Putamen (tissue), 1 donor: ENCODE data around the gene NTN5.

Experiments used
- DNase-seq: peaks from one replicate; pipeline ENCODE4 v3.0.0-alpha.2; 2016; ENCODE audit warnings: low spot score

NTN5 gene

DNA sequence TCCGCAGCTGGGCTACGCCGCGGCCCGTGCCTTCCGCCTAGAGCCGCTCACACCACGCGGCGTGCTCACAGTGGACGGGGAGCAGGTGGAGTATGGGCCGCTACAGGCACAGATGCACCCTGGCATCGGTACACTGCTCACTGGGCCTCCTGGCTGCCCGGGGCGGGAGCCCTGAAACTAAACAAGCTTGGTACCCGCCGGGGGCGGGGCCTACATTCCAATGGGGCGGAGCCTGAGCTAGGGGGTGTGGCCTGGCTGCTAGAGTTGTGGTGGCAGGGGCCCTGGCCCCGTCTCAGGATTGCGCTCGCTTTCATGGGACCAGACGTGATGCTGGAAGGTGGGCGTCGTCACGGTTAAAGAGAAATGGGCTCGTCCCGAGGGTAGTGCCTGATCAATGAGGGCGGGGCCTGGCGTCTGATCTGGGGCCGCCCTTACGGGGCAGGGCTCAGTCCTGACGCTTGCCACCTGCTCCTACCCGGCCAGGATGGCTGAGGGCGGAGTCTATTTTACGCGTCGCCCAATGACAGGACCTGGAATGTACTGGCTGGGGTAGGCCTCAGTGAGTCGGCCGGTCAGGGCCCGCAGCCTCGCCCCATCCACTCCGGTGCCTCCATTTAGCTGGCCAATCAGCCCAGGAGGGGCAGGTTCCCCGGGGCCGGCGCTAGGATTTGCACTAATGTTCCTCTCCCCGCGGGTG, 43.1 kb downstream of the NTN5 start:
- no peak for DNase-seq

- DNase-seq = no peak
Observed at GRCh38 chr19:48629297-48629598, 43.6 kb downstream of the NTN5 start.

GRCh38 chr19:48628486-48629296, 44.1 kb downstream of the NTN5 start:
- DNase-seq = no peak

DNA sequence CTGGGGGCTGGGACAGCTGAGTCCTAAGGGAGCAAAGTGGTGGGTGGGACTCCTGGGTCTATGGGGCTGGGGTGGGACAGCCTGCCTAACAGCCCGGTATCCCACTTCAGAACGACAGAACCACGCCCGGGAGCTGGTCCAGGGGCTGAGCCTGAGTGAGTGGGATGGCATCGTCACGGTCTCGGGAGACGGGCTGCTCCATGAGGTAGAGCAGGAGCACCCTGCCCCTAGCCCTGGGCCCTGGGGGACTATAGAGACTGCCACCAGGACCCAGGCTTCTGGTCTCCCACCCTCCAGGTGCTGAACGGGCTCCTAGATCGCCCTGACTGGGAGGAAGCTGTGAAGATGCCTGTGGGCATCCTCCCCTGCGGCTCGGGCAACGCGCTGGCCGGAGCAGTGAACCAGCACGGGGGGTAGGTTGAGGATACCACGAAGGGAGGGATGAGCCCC, 44.9 kb downstream of the NTN5 start:
- no peak for DNase-seq

- DNase-seq = no peak
Observed at GRCh38 chr19:48627201-48627864, 45.5 kb downstream of the NTN5 start.

DNA sequence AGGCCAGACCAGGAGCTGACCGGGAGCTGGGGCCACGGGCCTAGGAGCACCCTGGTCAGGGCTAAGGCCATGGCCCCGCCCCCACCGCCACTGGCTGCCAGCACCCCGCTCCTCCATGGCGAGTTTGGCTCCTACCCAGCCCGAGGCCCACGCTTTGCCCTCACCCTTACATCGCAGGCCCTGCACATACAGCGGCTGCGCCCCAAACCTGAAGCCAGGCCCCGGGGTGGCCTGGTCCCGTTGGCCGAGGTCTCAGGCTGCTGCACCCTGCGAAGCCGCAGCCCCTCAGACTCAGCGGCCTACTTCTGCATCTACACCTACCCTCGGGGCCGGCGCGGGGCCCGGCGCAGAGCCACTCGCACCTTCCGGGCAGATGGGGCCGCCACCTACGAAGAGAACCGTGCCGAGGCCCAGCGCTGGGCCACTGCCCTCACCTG, 46.9 kb downstream of the NTN5 start:
- DNase-seq = no peak

DNA sequence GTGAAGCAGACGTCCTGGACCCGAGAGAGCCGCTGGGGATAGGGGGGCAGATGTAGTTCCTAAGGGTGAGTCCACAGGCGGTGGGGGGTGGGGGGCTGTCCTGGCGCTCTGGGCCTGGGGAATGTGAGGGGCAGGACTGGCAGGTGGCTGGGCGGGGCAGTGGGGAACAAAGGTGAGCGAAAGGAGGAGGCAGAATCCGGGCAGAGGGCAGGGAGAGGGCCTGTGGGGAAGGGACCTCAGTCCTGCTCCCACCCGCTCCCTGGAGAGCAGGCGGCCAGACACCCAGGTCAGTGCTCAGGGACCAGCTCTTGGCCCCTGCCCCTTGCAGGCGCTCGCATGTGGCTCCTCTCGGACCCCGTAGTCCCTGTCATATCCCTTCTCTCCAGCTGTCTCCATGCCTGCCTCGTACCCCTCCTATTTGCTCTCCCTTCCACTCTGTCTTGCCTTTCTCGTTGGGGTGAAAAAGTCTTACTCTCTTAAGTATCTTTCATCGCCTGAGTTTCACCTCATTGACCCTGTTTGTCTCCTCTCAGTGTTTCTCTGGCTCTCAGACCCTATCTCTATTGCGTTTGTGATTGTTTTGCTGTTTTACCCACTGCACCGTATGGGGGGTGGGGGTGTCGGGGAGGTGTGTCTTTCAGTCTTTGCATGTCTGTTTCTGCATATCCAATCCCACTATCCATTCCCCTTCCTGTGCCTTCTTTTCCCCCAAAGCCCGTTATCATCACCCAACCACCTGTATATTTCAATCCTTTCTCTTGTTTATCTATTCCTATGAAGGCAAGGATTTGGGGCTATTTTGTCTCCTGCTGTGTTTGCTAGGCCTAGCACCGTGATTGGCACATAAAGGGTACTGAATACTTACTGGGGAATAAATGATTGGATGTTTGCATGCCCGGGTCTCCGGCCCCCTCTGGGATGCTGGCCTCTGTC, 47.8 kb downstream of the NTN5 start:
- DNase-seq = no peak

DNA sequence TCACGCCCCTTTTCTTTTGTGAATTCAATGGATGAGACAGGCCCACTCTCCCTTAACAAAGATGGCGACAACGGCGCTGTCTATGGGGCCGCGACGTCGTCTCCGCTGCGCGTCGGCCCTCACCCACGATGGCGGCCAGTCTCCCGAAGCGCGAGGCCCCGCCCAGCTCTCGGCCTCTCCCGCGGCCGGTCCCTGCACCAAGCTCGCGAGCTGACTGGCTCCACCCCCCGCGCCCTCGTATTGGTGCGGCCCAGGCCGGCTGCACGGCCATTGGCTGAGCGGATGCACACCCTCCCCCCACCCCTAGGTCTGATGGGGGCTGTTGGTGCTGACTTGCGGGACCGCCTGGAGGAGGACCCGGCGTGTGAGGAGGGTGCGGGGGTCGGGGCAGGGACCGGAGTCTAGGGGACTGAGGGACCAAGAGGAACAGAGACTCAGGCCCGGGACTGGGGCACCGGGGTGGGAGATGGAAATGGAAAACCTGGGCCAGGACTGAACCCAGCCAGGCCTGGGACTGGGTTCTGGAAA, 48.7 kb downstream of the NTN5 start:
- peak; percentile 99 for DNase-seq

DNA sequence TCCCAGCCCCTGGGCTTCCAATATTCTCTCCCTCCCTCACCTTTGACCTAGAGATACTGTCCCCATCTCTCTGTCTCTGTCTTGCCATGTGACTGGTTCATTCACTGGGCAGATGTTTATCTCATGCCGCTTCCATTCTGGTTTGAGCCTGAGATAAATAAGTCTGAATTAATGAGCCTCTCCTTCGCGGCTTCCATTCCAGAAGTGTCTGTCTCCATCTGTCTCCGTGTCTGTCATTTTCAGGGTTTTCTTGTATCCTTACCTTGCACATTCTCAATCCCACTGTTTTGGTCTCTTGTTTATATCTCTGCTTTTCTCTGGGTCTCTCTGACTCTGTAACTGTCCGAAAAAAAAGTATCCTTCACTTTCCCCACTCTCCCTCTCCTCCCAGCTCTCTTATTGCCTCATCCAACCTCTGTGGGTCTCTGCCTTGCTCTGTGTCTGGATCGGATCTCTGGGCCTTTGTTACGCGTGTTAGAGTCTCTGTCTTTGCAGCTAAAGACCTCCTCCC, 49.2 kb downstream of the NTN5 start:
- DNase-seq = no peak

GRCh38 chr19:48619692-48620585, 52.9 kb downstream of the NTN5 start:
- DNase-seq = no peak

DNA sequence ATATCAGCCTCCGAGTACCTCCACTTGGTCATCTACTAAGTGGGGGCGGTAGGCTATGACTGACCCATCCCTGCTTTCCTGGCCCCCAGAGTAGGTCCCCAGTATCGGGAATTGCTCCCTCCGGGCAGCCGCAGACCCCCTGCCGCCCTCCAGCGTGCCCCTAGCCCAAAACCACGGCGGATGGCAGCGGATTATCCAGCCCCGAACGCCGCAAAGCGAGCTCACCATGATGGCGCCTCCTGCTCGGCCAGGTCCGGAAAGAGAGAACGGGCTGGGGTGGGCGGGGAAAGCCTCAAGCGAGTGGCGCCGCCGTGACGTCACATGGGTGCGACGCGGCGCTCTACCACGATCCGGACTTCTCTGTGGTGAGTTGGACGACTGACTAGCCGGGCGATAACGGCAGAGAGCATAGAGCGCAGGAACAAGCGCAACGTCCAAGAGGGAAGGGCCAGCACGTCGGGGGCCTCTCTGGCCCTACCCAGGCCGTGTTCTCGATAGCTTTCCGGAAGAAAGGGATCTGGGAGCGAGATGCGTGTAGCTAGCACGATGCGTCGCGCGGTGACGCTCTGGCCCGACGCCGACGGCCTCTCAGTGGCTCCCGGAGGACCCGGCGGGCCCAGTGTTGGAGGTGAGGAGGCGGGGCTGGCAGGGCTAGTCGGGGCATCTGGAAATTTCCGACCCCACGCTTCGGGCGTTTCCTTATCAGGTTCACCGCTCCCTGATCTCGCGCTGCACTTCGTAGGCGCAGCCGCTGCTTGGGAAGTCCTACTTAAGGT, 53.7 kb downstream of the NTN5 start, which contains the start of the genes RPL18 and SPHK2:
Gene RPL18 (minus strand): TSS at position 263 of the 776 bp plus-strand sequence. CDS start 35 bp downstream, at position 228.
Gene SPHK2 (plus strand): TSS at position 591 of the 776 bp plus-strand sequence. CDS start 1,009 bp downstream, outside the sequence.
- DNase-seq = peak; percentile 100

DNA sequence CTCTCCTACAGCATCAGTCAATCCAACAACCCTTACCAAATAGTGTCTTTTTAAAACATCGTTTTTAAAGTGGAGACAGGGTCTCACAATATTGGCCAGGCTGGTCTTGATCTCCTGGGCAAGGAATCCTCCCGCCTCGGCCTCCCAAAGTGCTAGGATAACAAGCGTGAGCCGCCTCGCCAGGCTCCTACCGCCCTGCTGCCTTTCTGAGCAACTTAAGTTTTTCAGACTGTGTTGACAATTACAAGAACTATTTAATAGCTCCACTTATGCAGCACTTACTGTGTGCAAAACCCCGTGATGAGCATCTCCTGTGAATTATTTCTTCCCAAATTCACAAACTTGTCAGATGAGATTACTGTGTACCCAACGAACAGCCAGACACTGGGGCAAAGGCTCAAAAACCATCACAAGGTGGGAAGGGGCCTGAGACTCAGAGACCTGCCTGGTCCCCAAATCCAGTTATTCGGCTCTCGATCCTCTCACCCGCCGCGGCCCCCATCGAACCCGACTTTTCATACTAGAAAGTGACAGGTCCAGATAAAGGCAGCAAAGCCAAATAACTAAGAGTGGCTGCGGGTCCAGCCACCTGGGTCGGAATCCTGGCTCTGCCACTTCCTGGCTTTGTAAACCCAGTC, 54.4 kb downstream of the NTN5 start:
- DNase-seq = no peak

DNA sequence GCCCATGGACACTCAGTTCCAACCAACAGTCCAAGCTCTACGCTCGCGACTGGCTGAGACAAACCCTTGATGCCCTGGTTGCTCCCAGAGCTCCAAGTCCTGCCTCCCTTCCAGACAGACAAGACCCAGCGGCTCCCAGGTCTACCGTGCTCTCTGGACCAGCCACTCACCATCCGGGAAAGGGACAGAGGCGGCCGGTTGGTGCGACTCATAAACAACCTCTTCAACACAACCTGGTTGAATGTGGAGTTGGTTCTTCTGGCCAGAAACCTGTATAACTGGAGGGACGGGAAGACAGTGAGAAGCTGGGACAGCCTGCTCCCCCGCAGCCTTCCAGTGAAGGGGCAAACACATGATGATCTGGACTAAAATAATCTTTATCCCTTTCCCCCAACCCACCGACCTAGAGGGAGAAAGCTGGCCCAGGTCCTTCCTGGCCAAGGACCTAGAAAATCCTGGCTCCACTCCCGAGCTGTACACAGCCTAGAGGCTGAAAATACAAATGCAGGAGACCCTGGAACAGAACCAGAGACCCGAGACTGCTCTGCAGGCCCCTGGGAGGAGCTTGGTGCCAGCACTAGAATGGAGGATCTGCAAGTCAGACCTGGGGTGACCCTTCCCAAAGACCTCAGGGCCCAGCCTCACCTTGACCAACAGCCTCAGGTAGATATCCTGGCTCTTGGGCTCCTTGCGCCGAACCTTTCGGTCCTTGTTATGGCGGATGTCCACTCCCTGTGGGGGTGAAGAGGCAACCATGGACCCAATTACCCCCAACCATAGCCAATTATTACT, 55.5 kb downstream of the NTN5 start:
- no peak for DNase-seq

DNA sequence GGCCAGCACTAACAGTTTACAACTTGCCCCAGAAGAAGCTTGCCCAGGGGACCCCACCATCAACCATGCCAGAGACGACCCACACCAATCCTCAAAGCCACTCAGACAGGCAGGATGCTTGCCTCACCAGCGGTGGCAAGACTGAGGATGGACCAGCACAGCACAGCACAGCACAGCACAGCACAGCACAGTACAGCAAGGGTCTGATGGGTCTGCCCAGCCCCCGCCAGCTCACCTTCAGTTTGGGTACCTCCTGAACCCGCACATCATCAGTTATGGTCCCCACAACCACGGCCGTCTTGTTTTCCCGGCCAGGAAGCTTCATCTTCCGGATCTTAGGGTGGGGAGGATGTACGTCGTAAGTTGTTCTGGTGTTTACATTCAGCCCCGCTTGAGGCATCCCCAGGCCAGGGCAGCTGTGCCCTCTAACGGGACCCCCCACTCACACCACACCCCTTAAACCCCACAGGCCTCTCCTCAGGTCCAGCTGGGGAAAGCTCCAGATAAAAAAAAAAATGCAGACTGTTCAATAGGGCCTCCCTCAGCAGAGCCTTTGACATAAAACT, 56.2 kb downstream of the NTN5 start:
- DNase-seq = no peak

GRCh38 chr19:48616041-48616436, 56.8 kb downstream of the NTN5 start:
- no peak for DNase-seq

DNA sequence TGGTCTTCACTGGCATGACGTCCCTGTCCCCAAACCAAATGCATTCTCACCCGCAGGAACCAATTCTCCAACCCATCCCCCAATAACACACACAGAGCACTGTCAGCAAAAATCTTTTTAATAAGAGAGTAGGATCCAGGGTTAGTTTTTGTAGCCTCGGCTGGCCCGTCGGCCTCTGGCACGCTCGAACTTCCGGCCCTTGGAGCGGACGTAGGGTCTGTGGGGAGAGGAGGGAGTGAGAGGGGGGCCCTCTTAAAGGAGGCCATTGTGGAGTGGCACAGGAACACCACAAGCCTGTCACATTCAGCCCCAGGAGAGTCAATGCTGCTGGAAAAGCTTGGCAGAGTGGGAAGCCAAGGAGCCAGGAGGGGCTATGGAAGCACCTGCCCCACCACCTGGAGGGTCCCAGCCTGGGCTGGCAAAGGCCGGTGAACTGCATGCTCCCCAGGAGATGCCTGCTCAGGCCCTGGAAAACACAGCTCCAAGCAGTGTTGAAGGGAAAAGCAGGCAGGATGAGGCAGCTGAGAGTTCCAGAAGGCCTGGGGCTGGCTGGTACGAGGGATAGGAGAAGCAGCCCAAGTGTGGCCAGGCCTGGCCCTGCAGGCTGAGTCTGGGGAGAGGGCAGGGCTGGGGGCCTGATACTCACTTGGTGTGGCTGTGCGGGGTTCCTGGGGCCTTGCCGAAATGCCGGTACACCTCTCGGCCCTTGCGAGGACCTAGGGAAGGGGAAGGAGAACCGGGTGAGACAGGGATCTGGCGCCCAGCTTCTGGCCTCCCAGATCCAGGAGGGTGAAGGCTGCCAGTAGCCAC, 57.4 kb downstream of the NTN5 start:
- DNase-seq = no peak
